Measurements from ENCODE around the gene GTPBP4.

GTPBP4 gene

GRCh38 chr10:974038-974784 is 14.0 kb upstream of the GTPBP4 start:
- 0 out of 2 replicates have a peak overlapping the region, but pooled peaks have one; percentile 2 for H3K27ac ChIP-seq

GRCh38 chr10:974785-975074 is 13.5 kb upstream of the GTPBP4 start:
- H3K36me3 ChIP-seq: peaks cover 22% of the 10 kb centered on the region
- H4K20me1 ChIP-seq: no peaks in the 10 kb centered on the region
- peaks cover 31% of the 10 kb centered on the region for H3K9me3 ChIP-seq
- H3K9ac ChIP-seq: peak overlapping the region; percentile 53; the same call in 1 of the 2 replicates
- no peak for TF ChIP-seq Cebpa-rat (IDR thresholded peaks at IDR 0.05)
- H3K4me1 ChIP-seq: peaks cover 33% of the 10 kb centered on the region
- H3K4me2 ChIP-seq: peak overlapping the region; percentile 88
- H3K27me3 ChIP-seq: no peaks in the 10 kb centered on the region
- H3K27ac ChIP-seq: 0 out of 2 replicates have a peak overlapping the region, but pooled peaks have one; percentile 2
- H3K4me3 ChIP-seq: no peak overlapping the region

More at GRCh38 chr10:974038-974784, 14.0 kb upstream of the GTPBP4 start:
- Histone ChIP-seq H3K27me3 (no peaks in the 10 kb centered on the region), H3K9me3 (peaks cover 26% of the 10 kb centered on the region), H3K36me3 (peaks cover 17% of the 10 kb centered on the region), H3K4me2 (peak overlapping the region; percentile 88), H3K9ac (peak overlapping the region; percentile 53; the same call in 1 of the 2 replicates), H4K20me1 (no peaks in the 10 kb centered on the region), H3K4me1 (peaks cover 33% of the 10 kb centered on the region), H3K4me3 (no peak overlapping the region)
- no peak for TF ChIP-seq Cebpa-rat (IDR thresholded peaks at IDR 0.05)

- H3K36me3 ChIP-seq: peaks cover 35% of the 10 kb centered on the region
- H4K20me1 ChIP-seq: no peaks in the 10 kb centered on the region
- no peak overlapping the region for H3K27ac ChIP-seq
- no peak overlapping the region for H3K4me2 ChIP-seq
- H3K9me3 ChIP-seq: peaks cover 47% of the 10 kb centered on the region
- H3K9ac ChIP-seq: no peak overlapping the region
- H3K4me3 ChIP-seq: no peak overlapping the region
- H3K27me3 ChIP-seq: no peaks in the 10 kb centered on the region
- no peak for TF ChIP-seq Cebpa-rat (IDR thresholded peaks at IDR 0.05)
- H3K4me1 ChIP-seq: peaks cover 33% of the 10 kb centered on the region
These were observed 11.9 kb upstream of the GTPBP4 start for GRCh38 chr10:976316-976715.

GRCh38 chr10:978826-979421 is 9.3 kb upstream of the GTPBP4 start:
- no peak overlapping the region for H3K9ac ChIP-seq
- no peaks in the 10 kb centered on the region for H4K20me1 ChIP-seq
- peaks cover 35% of the 10 kb centered on the region for H3K36me3 ChIP-seq

GRCh38 chr10:980468-981093 is 7.7 kb upstream of the GTPBP4 start:
- Histone ChIP-seq H3K9me3 (peaks cover 51% of the 10 kb centered on the region), H3K4me3 (no peak overlapping the region), H3K9ac (no peak overlapping the region), H3K36me3 (peaks cover 35% of the 10 kb centered on the region), H3K4me1 (peaks cover 1% of the 10 kb centered on the region), H3K4me2 (no peak overlapping the region), H3K27me3 (no peaks in the 10 kb centered on the region), H3K27ac (no peak overlapping the region), H4K20me1 (no peaks in the 10 kb centered on the region)
- no peak for TF ChIP-seq Cebpa-rat (IDR thresholded peaks at IDR 0.05)

More at GRCh38 chr10:978826-979421, 9.3 kb upstream of the GTPBP4 start:
- Histone ChIP-seq H3K27ac (no peak overlapping the region), H3K4me2 (no peak overlapping the region), H3K4me1 (peaks cover 18% of the 10 kb centered on the region), H3K27me3 (no peaks in the 10 kb centered on the region), H3K9me3 (peaks cover 51% of the 10 kb centered on the region), H3K4me3 (no peak overlapping the region)
- no peak for TF ChIP-seq Cebpa-rat (IDR thresholded peaks at IDR 0.05)

GRCh38 chr10:983401-983800 is 4.8 kb upstream of the GTPBP4 start:
- no peak for TF ChIP-seq Cebpa-rat (IDR thresholded peaks at IDR 0.05)
- H3K4me3 ChIP-seq: no peak overlapping the region
- H3K27ac ChIP-seq: no peak overlapping the region
- peaks cover 23% of the 10 kb centered on the region for H3K36me3 ChIP-seq
- no peaks in the 10 kb centered on the region for H3K27me3 ChIP-seq
- H4K20me1 ChIP-seq: no peaks in the 10 kb centered on the region
- no peak overlapping the region for H3K9ac ChIP-seq
- H3K4me2 ChIP-seq: no peak overlapping the region
- peaks cover 13% of the 10 kb centered on the region for H3K4me1 ChIP-seq
- peaks cover 33% of the 10 kb centered on the region for H3K9me3 ChIP-seq

- H3K4me2 ChIP-seq: no peak overlapping the region
These were observed 4.1 kb upstream of the GTPBP4 start for GRCh38 chr10:983971-984655.

GRCh38 chr10:985361-985760 is 2.9 kb upstream of the GTPBP4 start:
- Histone ChIP-seq H3K9me3 (peaks cover 14% of the 10 kb centered on the region), H3K4me1 (peaks cover 27% of the 10 kb centered on the region), H3K27ac (no peak overlapping the region), H3K4me3 (no peak overlapping the region), H4K20me1 (peaks cover 19% of the 10 kb centered on the region), H3K4me2 (no peak overlapping the region), H3K36me3 (peaks cover 8% of the 10 kb centered on the region), H3K27me3 (no peaks in the 10 kb centered on the region), H3K9ac (no peak overlapping the region)
- no peak for TF ChIP-seq Cebpa-rat (IDR thresholded peaks at IDR 0.05)

More at GRCh38 chr10:983971-984655, 4.1 kb upstream of the GTPBP4 start:
- Histone ChIP-seq H4K20me1 (peaks cover 7% of the 10 kb centered on the region), H3K9ac (no peak overlapping the region), H3K4me3 (no peak overlapping the region), H3K27ac (no peak overlapping the region), H3K9me3 (peaks cover 26% of the 10 kb centered on the region), H3K36me3 (peaks cover 19% of the 10 kb centered on the region), H3K4me1 (peaks cover 14% of the 10 kb centered on the region), H3K27me3 (no peaks in the 10 kb centered on the region)
- no peak for TF ChIP-seq Cebpa-rat (IDR thresholded peaks at IDR 0.05)

- Histone ChIP-seq H3K9me3 (peaks cover 4% of the 10 kb centered on the region), H3K4me2 (no peak overlapping the region), H3K27me3 (no peaks in the 10 kb centered on the region), H3K36me3 (peaks cover 11% of the 10 kb centered on the region), H3K4me1 (peaks cover 33% of the 10 kb centered on the region), H4K20me1 (peaks cover 28% of the 10 kb centered on the region), H3K27ac (no peak overlapping the region), H3K9ac (no peak overlapping the region), H3K4me3 (no peak overlapping the region)
- no peak for TF ChIP-seq Cebpa-rat (IDR thresholded peaks at IDR 0.05)
These were observed 2.0 kb upstream of the GTPBP4 start for GRCh38 chr10:986137-986825.

Data from BLaER1 (cell line).